ENCODE measurements around the gene ADAM8. TPM values are rescaled to one million over a fixed set of nuclear protein-coding genes. Genes with fewer than 3 reads are reported as not detected.

The ADAM8 gene
- total RNA-seq, 4 donors from 2014 or later, result 3.3 to 5.7 (median 4.3) TPM

GRCh38 chr10:133276100-133276434, 601 bp downstream of the ADAM8 start:
- Histone ChIP-seq H3K36me3 (peaks cover 0 to 27% (median 9%) of the 10 kb centered on the region in 3 donors), H3K27ac (peak overlapping the region in 3 of 4 donors; percentile 16 to 50 (median 43)), H3K4me1 (peaks cover 19 to 61% (median 20%) of the 10 kb centered on the region in 3 donors), H3K9me3 (no peaks in the 10 kb centered on the region), H3K27me3 (peaks cover 0 to 39% (median 6%) of the 10 kb centered on the region in 4 donors), H3K4me3 (peak overlapping the region; percentile 15 to 60 (median 34))
- no peak for TF ChIP-seq POLR2A (IDR thresholded peaks at IDR 0.05)
- TF ChIP-seq, protein P1, sequence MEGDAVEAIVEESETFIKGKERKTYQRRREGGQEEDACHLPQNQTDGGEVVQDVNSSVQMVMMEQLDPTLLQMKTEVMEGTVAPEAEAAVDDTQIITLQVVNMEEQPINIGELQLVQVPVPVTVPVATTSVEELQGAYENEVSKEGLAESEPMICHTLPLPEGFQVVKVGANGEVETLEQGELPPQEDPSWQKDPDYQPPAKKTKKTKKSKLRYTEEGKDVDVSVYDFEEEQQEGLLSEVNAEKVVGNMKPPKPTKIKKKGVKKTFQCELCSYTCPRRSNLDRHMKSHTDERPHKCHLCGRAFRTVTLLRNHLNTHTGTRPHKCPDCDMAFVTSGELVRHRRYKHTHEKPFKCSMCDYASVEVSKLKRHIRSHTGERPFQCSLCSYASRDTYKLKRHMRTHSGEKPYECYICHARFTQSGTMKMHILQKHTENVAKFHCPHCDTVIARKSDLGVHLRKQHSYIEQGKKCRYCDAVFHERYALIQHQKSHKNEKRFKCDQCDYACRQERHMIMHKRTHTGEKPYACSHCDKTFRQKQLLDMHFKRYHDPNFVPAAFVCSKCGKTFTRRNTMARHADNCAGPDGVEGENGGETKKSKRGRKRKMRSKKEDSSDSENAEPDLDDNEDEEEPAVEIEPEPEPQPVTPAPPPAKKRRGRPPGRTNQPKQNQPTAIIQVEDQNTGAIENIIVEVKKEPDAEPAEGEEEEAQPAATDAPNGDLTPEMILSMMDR (IDR thresholded peaks at IDR 0.05), result no peak
- intact Hi-C loops (cut with DNase I), result no loop called here
- 0 to 29% methylated on average over 1 to 3 of the region's 6 CpGs for whole genome bisulfite sequencing, 2 donors
- DNase-seq, result no peak

DNA sequence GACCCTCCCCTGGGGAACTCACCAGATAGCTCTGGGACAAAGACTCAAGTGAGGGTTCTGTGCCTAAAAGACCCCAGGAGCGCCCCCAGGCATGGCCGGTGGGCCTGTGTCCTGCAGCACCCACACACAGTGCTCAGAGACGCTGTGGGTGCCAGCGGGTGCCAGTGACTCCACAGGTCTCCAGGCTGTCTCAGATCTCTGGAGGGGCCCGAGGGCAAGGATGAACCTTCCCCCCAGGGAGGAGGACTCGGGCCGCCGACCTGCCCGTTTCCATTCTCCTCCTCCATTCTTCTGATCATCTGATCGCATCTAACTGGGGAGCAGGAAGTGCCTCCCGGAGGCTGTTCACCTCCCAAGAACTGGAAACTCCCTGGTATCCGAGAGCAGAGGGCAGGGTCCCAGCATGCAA, 980 bp downstream of the ADAM8 start:
- 0 to 19% methylated on average over 5 to 11 of the region's 12 CpGs for WGBS, 2 donors
- intact Hi-C loops (cut with DNase I), result no loop called here

DNA sequence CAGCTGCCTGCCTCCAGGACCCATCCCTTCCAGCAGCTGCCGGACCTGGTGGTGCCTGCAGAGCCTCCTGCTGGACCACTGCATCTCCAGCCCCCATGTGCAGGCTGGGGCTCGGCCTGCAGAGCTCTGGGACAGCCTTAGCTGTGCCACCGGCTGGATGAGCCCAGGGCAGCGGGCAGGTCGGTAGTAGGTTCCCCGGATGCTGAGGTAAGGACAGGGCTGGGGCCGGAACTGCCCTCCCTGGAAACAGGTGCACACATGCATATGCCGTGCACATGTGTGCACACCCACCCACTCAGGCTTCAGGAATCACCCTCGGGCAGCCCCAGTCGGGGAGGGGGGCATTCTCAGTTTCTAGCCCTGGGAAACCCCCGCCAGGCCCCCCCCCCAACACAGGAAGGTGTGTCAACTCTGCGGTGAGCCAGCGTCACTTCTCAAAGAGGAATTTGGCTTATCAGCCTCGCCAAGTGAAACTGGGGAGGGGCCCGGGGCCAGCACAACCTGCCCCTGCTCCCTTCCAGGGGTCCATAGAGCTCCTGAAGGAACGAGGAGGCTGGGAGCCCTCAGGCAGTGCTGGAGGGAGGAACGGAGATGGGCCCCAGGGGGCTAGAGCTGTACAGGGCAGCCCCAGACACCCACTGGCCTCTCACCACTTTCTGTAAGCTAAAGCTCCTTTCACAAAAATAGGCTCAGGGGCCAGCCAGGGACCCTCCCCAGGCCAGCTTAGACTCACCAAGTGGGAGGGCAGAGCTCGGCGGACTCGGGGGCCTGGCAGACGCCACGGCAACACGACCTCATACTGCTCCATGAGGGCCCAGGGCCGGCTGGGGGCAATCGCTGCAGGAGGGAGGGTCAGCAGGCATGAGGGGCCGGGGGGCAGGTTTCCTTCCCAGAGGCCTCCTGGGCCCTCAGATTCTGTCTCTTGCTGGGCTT, 1.7 kb downstream of the ADAM8 start:
- Histone ChIP-seq H3K4me1 (peaks cover 19 to 61% (median 20%) of the 10 kb centered on the region in 3 donors), H3K36me3 (peaks cover 0 to 23% (median 6%) of the 10 kb centered on the region in 3 donors), H3K27ac (peak overlapping the region in 3 of 4 donors; percentile 28 to 34 (median 33)), H3K9me3 (no peaks in the 10 kb centered on the region), H3K4me3 (peak overlapping the region; percentile 2 to 60 (median 28)), H3K27me3 (peaks cover 0 to 39% (median 6%) of the 10 kb centered on the region in 4 donors)
- TF ChIP-seq, protein P1 (IDR thresholded peaks at IDR 0.05), result no peak
- no peak for TF ChIP-seq POLR2A (IDR thresholded peaks at IDR 0.05)
- intact Hi-C loops (cut with DNase I), result no loop called here
- WGBS, 2 donors, result 18% methylated on average over 5 of the region's 26 CpGs; no CpG with 5 or more reads in 1 of the 2 donors
- DNase-seq, result no peak

More for the DNA sequence above, 980 bp downstream of the ADAM8 start:
- Histone ChIP-seq H3K9me3 (no peaks in the 10 kb centered on the region), H3K4me1 (peaks cover 19 to 61% (median 20%) of the 10 kb centered on the region in 3 donors), H3K27me3 (peaks cover 0 to 39% (median 6%) of the 10 kb centered on the region in 4 donors), H3K36me3 (peaks cover 0 to 24% (median 9%) of the 10 kb centered on the region in 3 donors), H3K27ac (peak overlapping the region in 2 of 4 donors; percentile 43 to 50), H3K4me3 (peak overlapping the region; percentile 15 to 60 (median 34))
- TF ChIP-seq, protein P1 (IDR thresholded peaks at IDR 0.05), result no peak
- no peak for TF ChIP-seq POLR2A (IDR thresholded peaks at IDR 0.05)
- no peak for DNase-seq

GRCh38 chr10:133273534-133274143, 3.0 kb downstream of the ADAM8 start:
- no peak overlapping the region for H3K27ac ChIP-seq
- H3K4me1 ChIP-seq, result peaks cover 13 to 50% (median 20%) of the 10 kb centered on the region in 3 donors
- TF ChIP-seq, protein P1 (IDR thresholded peaks at IDR 0.05), result no peak
- TF ChIP-seq POLR2A (IDR thresholded peaks at IDR 0.05), result no peak
- no CpG with 5 or more reads among the region's 28 CpGs for WGBS, 2 donors
- no peak overlapping the region for H3K4me3 ChIP-seq
- H3K9me3 ChIP-seq, result no peaks in the 10 kb centered on the region
- intact Hi-C loops (cut with DNase I), result no loop called here
- DNase-seq, result no peak
- peaks cover 0 to 39% (median 6%) of the 10 kb centered on the region in 4 donors for H3K27me3 ChIP-seq
- peaks cover 0 to 9% (median 0%) of the 10 kb centered on the region in 3 donors for H3K36me3 ChIP-seq

All from esophagus squamous epithelium (tissue), 5 donors.